NOMO-1 treated with DMSO at 0.1 percent for 48 hours (cell line): ENCODE data around the gene GABBR2.
"Not testable (repeated sequence)": the region's sequence is repeated elsewhere in the genome, so short reads cannot be mapped to it uniquely, and the experiment has no call there.

Experiments
- DNase-seq: peaks from one replicate; lab custom pipeline; 2025; ENCODE audit not compliant: unreplicated experiment; lab: John Stamatoyannopoulos, UW

GABBR2 gene

DNA sequence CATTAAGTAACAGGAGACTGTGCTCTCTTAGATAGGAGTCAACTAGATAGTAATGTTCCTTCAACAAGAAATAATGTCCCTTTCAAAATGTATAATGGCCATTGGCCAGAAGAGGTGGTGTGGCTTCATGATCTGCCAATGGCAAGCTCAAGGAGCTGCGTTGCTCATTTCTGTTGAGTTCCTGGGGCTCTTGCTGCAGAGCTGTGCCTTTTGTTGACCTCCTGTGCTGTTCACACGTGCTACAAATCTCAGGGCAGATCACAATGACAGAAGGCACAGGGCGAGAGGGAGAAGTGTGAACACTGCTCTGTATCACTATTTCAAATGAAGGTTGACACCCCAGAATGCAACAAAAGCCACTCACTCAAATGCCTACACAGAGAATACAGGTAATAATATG, 437.3 kb downstream of the GABBR2 start:
- no peak for DNase-seq

DNA sequence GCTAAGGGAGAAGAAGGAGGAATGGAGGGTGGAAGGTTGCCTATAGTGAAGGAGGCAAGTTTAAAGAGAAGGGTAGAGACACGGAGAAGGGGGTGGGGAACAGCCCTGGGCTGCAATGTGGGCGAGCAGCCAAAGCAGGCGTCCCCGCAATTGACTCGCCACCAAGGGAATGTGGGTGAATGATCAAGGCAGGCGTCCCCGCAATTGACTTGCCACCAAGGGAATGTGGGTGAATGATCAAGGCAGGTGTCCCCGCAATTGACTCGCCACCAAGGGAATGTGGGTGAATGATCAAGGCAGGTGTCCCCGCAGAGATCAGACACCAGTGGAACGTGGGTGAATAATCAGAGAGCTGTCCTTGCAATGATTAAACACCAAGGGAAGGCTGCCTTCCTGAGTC, 438.5 kb downstream of the GABBR2 start:
- not testable (repeated sequence) for DNase-seq

DNA sequence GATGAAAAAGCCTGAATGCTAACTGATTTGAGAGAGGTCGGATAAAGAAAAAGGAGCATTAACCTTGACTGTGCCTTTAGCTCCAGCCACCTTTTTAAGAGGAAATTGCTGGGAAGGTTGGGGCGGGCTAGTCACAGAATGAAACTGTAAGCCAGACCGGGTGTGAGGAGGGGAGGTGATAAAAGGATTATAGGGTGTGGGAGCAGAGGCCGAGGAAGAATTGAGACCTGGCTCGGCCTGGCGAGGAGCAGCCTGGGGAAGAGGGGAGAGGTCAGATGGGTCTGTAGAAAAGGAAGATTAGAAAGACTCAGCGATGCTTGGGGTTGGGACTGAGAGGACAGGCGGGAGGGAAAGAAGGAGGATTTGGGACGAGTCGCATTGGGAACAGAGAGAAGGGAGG, 439.1 kb downstream of the GABBR2 start:
- not testable (repeated sequence) for DNase-seq

DNA sequence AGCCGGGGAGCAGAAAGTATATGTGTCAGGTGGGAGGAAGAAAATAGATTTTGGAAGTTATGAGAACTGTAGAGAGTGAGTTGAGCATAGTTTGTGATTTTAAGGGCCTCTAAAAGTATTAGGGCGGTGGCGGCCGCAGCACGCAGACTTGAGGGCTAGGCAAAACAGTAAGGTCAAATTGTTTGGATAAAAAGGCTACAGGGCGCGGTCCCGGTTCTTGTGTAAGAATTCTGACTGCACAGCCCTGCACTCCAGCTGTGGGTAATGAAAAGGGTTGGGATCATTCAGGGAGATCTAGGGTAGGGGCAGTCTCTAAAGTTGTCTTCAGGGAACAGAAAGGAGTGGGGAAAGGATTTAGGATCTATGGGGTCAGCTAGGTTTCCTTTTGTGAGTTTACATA, 441.2 kb downstream of the GABBR2 start:
- not testable (repeated sequence) for DNase-seq

DNA sequence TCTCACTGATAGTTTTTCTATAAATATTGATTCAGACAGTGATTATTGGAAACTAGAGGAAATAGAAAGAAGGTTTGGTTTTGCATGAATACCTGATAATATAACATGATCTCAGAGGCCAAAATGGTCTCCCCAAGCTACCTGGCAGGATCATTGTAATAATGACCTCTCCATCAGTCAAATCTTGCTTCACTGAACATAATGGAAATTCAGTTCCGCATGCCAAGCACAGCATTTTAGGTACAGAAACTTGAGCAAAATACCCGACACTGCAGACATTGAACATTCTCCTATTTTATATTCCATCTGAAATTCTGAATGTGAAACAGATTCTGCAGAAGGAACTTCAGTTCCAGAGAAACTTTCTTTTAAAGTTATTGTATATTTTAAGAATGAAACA, 444.2 kb downstream of the GABBR2 start:
- no peak for DNase-seq

DNA sequence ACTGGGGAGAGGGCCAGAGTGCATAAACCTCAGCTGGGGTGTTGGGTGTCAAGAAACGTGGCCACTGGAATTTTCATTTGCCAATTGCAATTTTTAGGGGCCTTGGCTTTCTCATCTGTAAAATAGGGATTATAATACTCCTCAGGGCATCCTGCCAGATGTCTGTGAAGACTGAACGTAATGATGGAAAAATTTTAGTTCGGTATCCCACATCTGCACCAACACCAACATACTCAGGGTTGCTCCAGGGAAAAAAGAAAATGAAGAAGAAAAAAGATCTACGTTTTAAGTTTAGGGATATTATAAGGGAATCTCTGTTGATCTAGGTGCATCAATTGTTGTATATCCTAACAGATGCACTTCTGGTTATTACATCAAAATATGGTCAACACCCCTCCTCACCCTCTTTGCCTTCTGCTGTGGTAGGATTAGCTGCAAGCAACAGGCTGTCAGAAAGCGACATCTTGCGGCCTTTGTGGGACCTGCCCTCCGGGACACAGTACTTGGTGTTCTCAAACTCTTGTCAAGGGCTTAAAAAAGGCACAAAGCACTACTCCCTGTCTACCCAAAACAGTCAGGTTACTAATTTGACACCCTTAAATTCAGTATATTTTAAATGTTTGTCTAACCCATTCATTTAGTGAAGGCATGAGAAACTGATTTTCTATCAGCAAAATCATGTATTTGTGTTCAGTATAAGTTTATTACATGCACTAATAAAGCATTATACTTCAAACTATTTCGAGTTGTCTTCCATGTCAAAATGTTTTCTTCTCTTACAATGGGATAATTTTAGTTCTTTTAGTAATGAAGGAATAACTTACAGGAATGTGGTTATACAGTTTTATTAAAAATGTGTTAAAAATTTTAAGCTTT, 445.0 kb downstream of the GABBR2 start:
- DNase-seq: peak; percentile 82

DNA sequence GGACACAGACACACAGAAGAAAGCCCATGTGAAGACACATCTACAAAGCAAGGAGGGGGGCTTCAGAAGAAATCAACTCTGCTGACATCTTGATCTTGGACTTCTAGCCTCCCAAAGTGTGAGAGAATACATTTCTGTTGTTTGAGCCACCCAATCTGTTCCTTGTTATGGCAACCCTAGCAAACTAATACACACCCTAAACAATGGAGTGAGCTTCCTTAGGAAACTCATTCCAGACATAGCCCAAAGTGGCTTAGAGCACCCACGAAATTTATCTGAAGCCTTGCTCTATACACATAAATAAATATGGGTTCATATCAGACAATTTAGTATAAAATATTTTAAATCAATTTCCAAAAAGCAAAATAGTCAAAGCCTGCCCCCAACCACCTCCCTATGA, 445.7 kb downstream of the GABBR2 start:
- DNase-seq: no peak

DNA sequence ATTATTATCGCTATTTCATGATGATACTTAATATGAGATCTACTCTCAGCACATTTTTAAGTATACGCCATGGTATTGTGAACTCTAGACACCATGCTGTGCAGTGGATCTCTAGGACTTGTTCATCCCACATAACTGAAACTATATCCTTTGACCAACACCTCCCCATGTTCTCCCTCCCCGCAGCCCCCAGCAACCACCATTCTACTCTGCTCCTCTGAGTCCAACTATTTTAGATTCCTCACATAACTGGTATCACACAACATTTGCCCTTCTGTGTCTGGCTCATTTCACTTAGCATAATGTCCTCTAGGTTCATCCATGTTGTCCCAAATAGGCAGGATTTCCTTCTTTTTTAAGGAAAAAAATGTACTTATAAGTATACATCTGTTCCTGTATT, 446.7 kb downstream of the GABBR2 start:
- no peak for DNase-seq

DNA sequence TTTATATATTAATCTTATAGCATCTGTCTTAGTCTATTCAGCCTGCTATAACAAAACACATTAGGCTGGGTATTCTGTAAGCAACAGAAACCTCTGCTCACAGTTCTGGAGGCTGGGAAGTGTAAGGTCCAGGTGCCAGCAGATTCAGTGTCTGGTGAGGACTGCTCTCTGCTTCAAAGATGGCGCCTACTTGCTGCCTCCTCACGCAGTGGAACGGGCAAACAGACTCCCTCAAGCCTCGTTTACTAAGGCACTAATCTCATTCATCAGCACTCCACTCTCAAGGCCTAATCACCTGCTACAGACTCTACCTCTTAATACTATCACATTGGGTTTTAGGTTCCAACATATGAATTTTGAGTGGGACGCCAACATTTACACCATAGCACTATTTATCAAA, 448.1 kb downstream of the GABBR2 start:
- no peak for DNase-seq

DNA sequence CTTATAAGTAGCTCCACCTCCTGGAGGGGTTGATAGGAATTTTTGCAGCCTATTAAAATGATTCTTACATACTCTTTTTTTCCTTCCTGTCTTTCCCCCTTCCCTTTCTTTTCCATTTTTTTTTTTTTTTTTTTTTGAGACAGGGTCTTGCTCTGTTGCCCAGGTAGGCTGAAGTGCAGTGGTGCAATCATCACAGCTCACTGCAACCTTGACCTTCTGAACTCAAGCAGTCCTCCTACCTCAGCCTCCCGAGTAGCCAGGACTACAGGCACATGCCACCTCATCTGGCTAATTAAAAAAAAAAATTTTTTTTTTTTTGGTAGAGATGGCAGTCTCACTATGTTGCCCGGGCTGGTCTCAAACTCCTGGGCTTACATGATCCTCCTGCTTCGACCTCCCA, 448.9 kb downstream of the GABBR2 start:
- DNase-seq: no peak

DNA sequence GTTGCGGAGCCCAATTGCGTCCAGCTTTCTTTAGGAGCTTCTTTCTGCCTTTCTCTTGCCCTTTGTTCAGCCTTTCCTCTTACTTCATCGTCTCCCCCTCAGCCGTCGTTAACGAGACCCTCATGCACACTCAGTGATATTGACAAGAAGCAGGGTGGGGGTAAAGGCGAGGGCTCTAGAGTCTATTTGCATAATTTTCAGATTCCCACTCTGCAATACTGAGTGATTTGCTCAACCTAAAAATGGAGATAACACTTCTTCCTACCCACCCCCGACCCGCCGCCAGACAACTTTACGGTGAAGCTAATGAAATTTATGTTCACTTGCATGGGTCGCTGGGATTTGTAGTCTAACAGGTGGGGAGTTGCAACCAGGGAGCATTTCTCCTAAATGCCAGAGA, 452.0 kb downstream of the GABBR2 start:
- peak; percentile 67 for DNase-seq

DNA sequence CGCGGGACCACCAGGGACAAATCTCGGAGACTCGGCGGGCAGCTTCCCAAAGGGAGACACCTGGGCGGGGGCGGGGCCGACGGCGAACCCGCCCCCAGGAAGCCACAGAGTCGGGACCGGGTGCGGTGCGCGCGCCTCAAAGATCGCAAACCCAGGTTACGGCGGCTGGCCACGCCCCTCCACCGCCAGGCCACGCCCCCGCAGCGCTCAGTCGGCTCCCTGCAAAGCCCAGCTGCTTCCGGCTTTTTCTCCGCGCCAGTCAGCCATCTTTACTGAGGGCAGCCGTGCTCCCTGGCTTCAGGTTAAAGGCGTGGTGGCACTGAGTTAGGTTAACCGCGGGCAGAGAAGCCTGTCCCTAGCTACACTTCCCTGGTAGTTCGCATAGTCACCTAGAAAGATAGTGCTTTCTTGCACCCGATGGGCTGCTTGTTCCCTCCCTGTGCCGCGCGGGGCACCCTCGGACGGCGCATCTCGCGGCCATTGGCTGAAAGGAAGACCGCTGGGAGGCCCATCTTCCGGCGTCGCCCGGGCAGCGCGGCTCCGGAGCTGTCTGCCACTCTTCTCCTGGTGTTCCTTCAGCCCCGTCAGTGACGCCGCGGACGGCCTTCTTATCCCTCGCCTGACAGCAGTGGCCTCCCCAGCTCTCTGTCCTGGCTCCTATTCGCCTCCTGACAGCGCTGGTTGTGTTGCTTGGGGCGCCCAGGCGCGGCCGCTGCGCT, 453.0 kb downstream of the GABBR2 start, which contains the start of gene TBC1D2:
Gene TBC1D2 (minus strand): TSS at position 72 of the 719 bp plus-strand sequence. CDS start 108 bp downstream, outside the sequence.
- peak; percentile 95 for DNase-seq

DNA sequence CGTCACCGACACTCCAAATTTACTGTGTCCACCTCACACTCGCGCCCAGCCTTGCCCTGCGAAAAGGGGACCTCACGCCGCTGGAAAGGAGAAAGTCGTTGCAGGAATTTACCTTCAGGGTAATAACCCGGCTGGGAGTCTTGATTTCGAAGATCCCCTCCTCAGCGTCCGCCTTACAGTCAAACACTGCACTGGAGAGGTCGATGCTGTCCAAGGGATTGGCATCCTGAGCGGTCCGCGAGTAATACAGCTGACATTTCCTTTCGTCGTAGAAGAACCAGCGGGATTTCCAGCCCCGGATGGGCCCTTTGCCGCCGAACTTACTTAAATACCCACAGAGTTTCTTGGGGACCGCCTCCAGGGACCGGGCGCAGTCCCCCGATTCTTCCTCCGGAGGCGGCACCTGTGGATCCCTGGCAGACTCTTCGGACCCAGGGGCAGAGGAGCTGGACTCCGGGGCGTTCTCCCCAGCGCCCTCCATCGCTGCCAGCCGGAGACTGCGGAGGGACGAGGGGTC, 453.6 kb downstream of the GABBR2 start:
- peak; percentile 41 for DNase-seq

DNA sequence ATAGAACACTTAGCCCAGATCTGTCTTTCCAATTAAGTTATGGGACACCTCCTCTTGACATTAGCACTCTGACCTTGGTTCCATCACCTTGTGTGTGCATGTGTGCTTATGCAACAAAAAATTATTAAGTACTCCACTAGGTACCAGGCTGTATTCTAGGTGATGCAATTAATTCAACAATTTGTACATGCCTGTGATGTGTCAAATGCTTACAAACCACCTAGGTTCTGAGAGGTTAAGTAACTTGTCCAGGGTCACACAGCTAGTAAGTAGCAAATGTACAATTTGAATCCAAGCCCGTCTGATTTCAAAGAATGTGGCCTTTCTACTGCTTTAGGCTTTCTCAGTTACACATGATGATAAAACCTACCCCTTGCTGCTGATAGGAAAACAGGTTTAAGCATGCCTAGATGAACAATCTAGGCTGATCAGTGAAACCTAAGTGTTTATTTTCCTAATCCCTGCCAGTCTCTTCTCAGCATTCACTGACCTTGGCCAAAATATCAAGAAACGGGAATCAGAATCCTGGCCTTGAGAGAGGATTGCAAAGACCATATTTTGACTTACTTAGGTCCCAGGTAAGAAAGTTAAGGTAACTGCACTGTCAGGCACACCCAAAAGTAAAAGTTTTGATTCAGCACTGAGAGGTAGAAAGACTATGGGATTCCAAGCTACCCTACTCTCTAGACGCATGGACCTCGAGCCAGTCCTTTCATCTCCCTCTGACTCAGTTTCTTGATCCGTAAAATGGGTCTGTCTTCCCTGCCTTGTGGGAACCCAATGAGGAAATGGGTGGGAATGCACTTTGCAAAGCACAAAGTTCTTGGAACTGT, 454.3 kb downstream of the GABBR2 start:
- peak; percentile 4 for DNase-seq

DNA sequence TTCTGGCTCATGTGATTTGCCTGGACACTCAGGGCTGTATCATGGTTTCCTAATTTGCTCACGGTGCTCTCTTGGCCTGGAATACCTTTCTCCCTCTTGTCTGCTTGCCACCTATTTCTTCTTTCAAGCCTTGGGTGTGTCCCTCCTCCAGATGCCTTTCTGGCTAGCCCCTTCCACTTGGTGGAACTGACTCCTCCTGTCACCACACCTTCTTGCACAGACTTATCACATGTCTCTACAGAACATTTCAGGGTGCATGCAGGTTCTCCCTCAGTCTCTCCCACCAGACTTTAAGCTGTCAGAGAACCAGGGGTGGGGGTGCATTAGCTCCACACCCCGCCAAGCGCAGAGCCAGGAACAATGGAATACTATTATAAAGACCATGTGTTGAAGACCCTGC, 455.2 kb downstream of the GABBR2 start:
- DNase-seq: no peak

DNA sequence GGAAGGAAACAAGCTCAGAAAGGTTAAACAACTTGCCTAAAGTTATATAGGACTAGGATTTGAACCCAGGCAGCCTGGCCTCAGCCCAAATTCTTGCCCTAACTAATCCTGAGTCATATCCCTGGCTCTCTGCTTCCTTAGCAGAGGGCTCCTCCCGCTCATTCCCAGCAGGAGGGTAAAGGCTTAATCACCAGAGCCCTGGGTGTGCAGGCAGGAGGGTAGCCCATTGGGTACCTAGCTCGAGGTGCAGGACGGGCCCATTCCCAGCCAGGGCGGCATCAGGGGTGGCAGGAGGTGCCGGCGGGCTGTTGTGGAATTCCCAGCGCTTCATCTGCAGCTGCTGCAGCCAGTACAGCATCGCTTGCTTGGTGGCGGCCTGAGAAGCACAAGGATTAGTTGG, 457.2 kb downstream of the GABBR2 start:
- DNase-seq: no peak

DNA sequence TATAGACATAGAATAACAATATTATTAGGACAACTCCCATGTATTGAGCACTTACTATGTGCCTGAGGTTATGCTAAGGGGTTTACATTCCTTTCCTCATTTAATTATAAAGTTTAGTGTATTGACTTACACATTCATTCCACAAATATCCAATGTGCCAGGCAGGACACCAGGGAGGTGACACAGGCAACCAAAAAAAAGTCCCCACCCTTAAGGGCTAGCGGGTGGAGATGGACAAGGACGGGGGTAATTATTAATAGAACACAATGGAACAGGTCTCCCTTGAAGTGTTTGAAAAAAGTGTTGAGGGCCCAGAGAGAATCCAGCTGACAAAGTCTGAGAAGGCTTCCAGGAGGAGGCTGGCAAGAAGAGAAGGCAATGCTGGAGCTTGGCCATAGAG, 459.0 kb downstream of the GABBR2 start:
- no peak for DNase-seq

DNA sequence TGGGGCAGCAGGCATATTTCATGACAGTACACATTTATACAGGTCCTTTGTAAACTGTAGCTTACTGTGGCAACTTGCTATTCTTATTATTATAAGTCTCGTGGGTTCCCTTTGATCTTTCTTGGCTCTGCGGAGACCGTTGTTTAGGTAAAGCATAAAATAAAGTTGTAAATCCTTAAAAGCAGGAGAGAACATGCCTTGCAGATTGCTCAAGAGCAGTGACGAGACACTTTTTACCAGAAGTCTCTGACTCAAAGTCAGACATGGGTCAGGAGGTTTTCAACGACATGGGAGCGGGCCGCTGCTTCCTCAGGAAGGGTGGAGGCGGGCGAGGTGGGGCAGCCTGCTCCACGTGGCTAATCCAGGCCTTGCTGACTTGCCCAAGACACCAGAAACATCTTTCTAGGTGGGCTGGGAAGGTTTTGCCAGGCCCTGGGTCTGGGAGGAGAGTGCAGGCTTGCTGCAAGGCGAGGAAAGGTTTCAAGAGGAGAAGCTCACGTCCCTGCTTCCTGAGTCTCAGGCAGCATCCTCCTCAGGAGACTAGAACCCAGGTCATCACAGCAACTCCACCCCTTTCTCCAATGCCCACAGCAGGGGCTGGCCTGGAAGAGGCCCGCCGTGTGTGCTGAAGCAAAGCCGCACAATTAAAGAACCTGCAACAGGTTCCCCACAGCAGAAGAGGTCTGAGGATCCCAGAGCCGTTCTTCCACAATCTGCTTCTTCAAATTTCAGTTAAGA, 459.8 kb downstream of the GABBR2 start:
- DNase-seq: peak; percentile 95

DNA sequence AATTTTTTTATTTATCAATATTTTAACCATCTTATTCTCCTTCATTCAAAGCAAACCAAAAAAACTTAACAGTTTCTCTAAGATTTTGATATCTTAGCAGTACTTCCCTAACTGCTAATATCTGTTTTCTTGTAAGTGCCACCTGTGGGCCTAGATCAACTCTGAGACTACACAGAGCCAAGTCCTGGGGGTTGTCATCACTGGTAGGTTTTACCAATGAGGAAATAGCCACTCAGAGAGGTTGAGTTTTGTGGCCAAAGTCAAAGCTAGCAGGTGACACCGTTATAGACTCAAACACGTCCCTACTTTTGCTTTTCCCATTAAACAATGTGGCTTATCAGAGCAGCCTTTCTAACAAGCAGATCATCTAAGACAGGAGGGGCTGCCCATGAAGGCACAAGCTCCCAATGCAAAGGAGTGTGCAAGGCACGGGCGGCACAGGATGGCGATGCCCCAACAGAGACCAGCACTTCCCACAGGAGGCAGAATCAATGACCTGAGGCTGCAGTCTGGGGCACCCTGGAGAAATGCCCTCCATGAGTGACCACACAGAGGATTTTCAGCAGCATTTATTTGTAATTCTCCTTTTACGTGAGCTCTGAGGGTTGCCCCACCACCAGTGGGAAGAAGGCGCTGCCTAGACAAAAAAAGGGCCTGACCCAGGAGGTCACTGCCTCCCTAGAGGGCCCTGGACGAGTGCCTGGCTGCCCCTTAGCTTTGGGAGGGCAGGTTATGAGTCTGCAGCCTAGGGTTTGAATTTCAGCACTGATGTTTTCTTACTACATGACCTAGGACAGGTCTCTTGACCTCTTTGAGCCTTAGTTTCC, 460.7 kb downstream of the GABBR2 start:
- no peak for DNase-seq

DNA sequence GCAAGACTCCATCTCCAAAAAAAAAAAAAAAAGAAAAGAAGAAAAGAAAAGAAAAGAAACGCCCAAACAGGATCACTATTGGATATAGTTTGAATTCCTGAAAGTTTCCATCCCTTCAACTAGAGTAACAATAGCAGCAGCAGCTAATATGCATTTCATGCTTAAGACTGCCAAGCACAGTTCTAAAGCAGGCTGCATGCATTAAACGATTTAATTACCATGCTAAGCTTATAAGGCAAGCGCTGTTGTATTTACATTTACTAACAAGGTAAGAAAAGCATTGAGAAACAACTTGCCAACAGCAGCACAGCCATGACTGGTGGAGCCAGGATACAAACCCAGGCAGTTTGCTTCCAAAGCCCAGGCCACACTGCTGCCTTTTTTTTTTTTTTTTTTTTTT, 466.3 kb downstream of the GABBR2 start:
- no peak for DNase-seq
